ENCODE measurements around the gene LEMD2. TPM values are rescaled to one million over a fixed set of nuclear protein-coding genes. Genes with fewer than 3 reads are reported as not detected.

The LEMD2 gene
- total and polyA plus RNA-seq, 2 of the 4 experiments (the other 2 are of a cell fraction) = 26.5 to 43.6 TPM

GRCh38 chr6:33781131-33781975 is 7.6 kb downstream of the LEMD2 start:
- Histone ChIP-seq H3K4me1 (ENCODE audit: control insufficient read depth, insufficient read depth, low read length) (peaks cover 18% of the 10 kb centered on the region), H3K79me1 (ENCODE audit: low read depth in 1 of 2, low read length in 2 of 2) (peaks cover 47 to 75% of the 10 kb centered on the region in 2 experiments), H3K23ac (ENCODE audit: low read depth, low read length) (no peak overlapping the region), H2BK15ac (ENCODE audit: low read depth, low read length) (no peak overlapping the region; the same call in 2 of the 3 replicates), H4K20me1 (ENCODE audit: insufficient read depth, low read length) (peaks cover 17% of the 10 kb centered on the region; the same call in 1 of the 2 replicates), H3K9me3 (ENCODE audit: control insufficient read depth, insufficient read depth, low read length) (no peaks in the 10 kb centered on the region), H3K4me3 (ENCODE audit: insufficient read depth, low read depth, low read length) (no peak overlapping the region), H3K9ac (ENCODE audit: low read depth, low read length) (no peak overlapping the region), H2BK120ac (ENCODE audit: low read depth, low read length) (peak overlapping the region; percentile 49; the same call in 1 of the 2 replicates), H3K14ac (replicated peaks; ENCODE audit: low read depth, low read length) (peak overlapping the region; percentile 46; the same call in 1 of the 2 replicates), H3K27ac (ENCODE audit: insufficient read depth, low read length) (peak overlapping the region; percentile 32), H2AFZ (replicated peaks; ENCODE audit: low read length, poor library complexity) (no peak overlapping the region), H2AK5ac (ENCODE audit: low read depth, low read length) (peak overlapping the region; percentile 81; the same call in 1 of the 2 replicates), H2AK9ac (replicated peaks; ENCODE audit: low read depth, low read length, poor library complexity) (peak overlapping the region; percentile 4), H4K5ac (ENCODE audit: low read depth, low read length) (no peak overlapping the region), H3K36me3 (ENCODE audit: control insufficient read depth, insufficient read depth, low read length) (peaks cover 79% of the 10 kb centered on the region), H3K4me2 (ENCODE audit: low read depth, low read length) (no peak overlapping the region; the same call in 1 of the 2 replicates), H3K56ac (ENCODE audit: extremely low read depth, insufficient read depth, low read length) (no peak overlapping the region), H2BK5ac (ENCODE audit: low read depth, low read length, poor library complexity, severe bottlenecking) (peak overlapping the region; percentile 56), H3K18ac (ENCODE audit: low read depth, low read length) (no peak overlapping the region), H2BK20ac (ENCODE audit: low read depth, low read length) (no peak overlapping the region), H3K27me3 (ENCODE audit: control insufficient read depth, insufficient read depth, low read length) (no peaks in the 10 kb centered on the region), H3K9me1 (ENCODE audit: insufficient read depth, low read length) (peaks cover 23% of the 10 kb centered on the region), H4K91ac (ENCODE audit: insufficient read depth, low read depth, low read length) (no peak overlapping the region; the same call in 1 of the 2 replicates), H3K4ac (ENCODE audit: low read depth, low read length) (peak overlapping the region; percentile 62; the same call in 1 of the 2 replicates), H4K8ac (ENCODE audit: low read depth in 2 of 2, low read length in 2 of 2) (0 out of 4 replicates have a peak overlapping the region, but pooled peaks have one; percentile 14 to 40)
- intact Hi-C loops (cut with micrococcal nuclease) (no loop called here), dilution Hi-C loops (cut with HindIII; ENCODE audit: low sequenced_read_pairs, unreplicated experiment) (no loop called here), in situ Hi-C loops (cut with MboI; ENCODE audit: low sequenced_read_pairs) (no loop called here)
- DNase-seq = no peak
- TF ChIP-seq CTCF (conservative IDR thresholded peaks at IDR 0.05; ENCODE audit: low read depth, low read length) = no peak
- no peak for TF ChIP-seq ELK1 (IDR thresholded peaks at IDR 0.05; ENCODE audit: borderline replicate concordance, low read depth, low read length)
- no peak for TF ChIP-seq POLR2A (IDR thresholded peaks at IDR 0.05; ENCODE audit: low read depth, low read length)
- TF ChIP-seq MAFK (IDR thresholded peaks at IDR 0.05; ENCODE audit: low read depth, low read length) = no peak
- TF ChIP-seq RAD21 (IDR thresholded peaks at IDR 0.05; ENCODE audit: low read length) = no peak
- no peak for TF ChIP-seq SMC3 (IDR thresholded peaks at IDR 0.05; ENCODE audit: low read depth, low read length)
- no peak for TF ChIP-seq MAZ (IDR thresholded peaks at IDR 0.05; ENCODE audit: borderline replicate concordance, low read depth, low read length)
- TF ChIP-seq CHD1 (IDR thresholded peaks at IDR 0.05; ENCODE audit: low read depth, low read length) = no peak
- no peak for TF ChIP-seq RFX5 (IDR thresholded peaks at IDR 0.05; ENCODE audit: low read depth, low read length)
- ATAC-seq (ENCODE audit: low read depth) = peak; percentile 60
- WGBS, 2 experiments (ENCODE audit: extremely low coverage in 2 of 2, insufficient read length in 1 of 2) = 70% methylated on average over 2 of the region's 16 CpGs; no CpG with 5 or more reads in 1 of the 2 experiments
- CTCF ChIA-PET = interaction anchor here (1.2 kb wide), 1 partner anchor 246 kb away, joined by 5 read pairs; no protein-coding TSS in a partner anchor
- BruUV-seq (replicated peaks) = no TSS peak
- POLR2A ChIA-PET (ENCODE audit: unreplicated experiment) = interaction anchor here (0.9 kb wide), 1 partner anchor 12 kb away, joined by 3 read pairs; no protein-coding TSS in a partner anchor
